Trophoblast cell (in vitro differentiated cells and primary cell): Measurements from ENCODE around the gene ITPKB.

Experiments used
- DNase-seq, 2 donors: peaks; one replicate each; pipeline ENCODE4 v3.0.0-alpha.2; 2016
- H2AFZ ChIP-seq: 2 replicates; pipeline ENCODE4 v1.6.1; 2013; ENCODE audit warnings: low read length, moderate library complexity, mild to moderate bottlenecking; ENCODE audit not compliant: insufficient read depth, poor library complexity
- H2AK5ac ChIP-seq: 2 replicates; pipeline ENCODE4 v1.6.1; 2013; ENCODE audit warnings: mild to moderate bottlenecking, low read length
- H2BK120ac ChIP-seq: 2 replicates; pipeline ENCODE4 v1.6.1; 2013; ENCODE audit warnings: low read length, mild to moderate bottlenecking, moderate library complexity; ENCODE audit not compliant: insufficient read depth, poor library complexity
- H2BK12ac ChIP-seq: 2 replicates; pipeline ENCODE4 v1.6.1; 2013; ENCODE audit warnings: mild to moderate bottlenecking, low read length, moderate library complexity
- H2BK5ac ChIP-seq: 2 replicates; pipeline ENCODE4 v1.6.1; 2013; ENCODE audit warnings: low read length, low read depth, moderate library complexity, mild to moderate bottlenecking; ENCODE audit not compliant: poor library complexity
- H3K14ac ChIP-seq: 2 replicates; pipeline ENCODE4 v1.6.1; 2013; ENCODE audit warnings: mild to moderate bottlenecking, low read length
- H3K18ac ChIP-seq: 2 replicates; pipeline ENCODE4 v1.6.1; 2013; ENCODE audit warnings: mild to moderate bottlenecking, low read length
- H3K23ac ChIP-seq: 2 replicates; pipeline ENCODE4 v1.6.1; 2013; ENCODE audit warnings: low read length
- H3K27ac ChIP-seq: 2 replicates; pipeline ENCODE4 v1.5.1; 2013; ENCODE audit warnings: low read depth, mild to moderate bottlenecking, inconsistent platforms, low read length, moderate library complexity
- H3K27me3 ChIP-seq: 2 replicates; pipeline ENCODE4 v1.6.1; 2013; ENCODE audit warnings: inconsistent platforms, mild to moderate bottlenecking, low read length, moderate library complexity; ENCODE audit not compliant: insufficient read depth
- H3K36me3 ChIP-seq, 2 experiments: 1 replicate in 1 of 2; 2 replicates in 1 of 2; pipeline ENCODE4 v1.6.1; 2013; ENCODE audit warnings: low read length in 2 of 2, mild to moderate bottlenecking in 2 of 2, moderate library complexity in 1 of 2; ENCODE audit not compliant: insufficient read depth in 2 of 2, control insufficient read depth in 1 of 2
- H3K4ac ChIP-seq: 2 replicates; pipeline ENCODE4 v1.6.1; 2013; ENCODE audit warnings: low read depth, mild to moderate bottlenecking, low read length, moderate library complexity
- H3K4me1 ChIP-seq, 2 experiments: 1 replicate in 1 of 2; 2 replicates in 1 of 2; pipeline ENCODE4 v1.6.1; 2013; ENCODE audit warnings: low read length in 2 of 2, mild to moderate bottlenecking in 2 of 2, moderate library complexity in 1 of 2; ENCODE audit not compliant: insufficient read depth in 2 of 2, control insufficient read depth in 1 of 2
- H3K4me2 ChIP-seq: 2 replicates; pipeline ENCODE4 v1.6.1; 2013; ENCODE audit warnings: inconsistent platforms, mild to moderate bottlenecking, low read length, moderate library complexity
- H3K4me3 ChIP-seq: 2 replicates; pipeline ENCODE4 v1.5.1; 2013; ENCODE audit warnings: mild to moderate bottlenecking, low read depth, low read length, inconsistent platforms
- H3K79me1 ChIP-seq: one replicate; pipeline ENCODE4 v1.6.1; 2013; ENCODE audit warnings: low read length
- H3K79me2 ChIP-seq: 2 replicates; pipeline ENCODE4 v1.6.1; 2013; ENCODE audit warnings: low read length, mild to moderate bottlenecking; ENCODE audit not compliant: control insufficient read depth, insufficient read depth, poor library complexity
- H3K9ac ChIP-seq: 2 replicates; pipeline ENCODE4 v1.6.1; 2013; ENCODE audit warnings: mild to moderate bottlenecking, low read length
- H3K9me3 ChIP-seq: 2 replicates; pipeline ENCODE4 v1.6.1; 2013; ENCODE audit warnings: low read depth, mild to moderate bottlenecking, control low read depth, inconsistent platforms, low read length; ENCODE audit not compliant: insufficient read depth
- H4K12ac ChIP-seq: 2 replicates; pipeline ENCODE4 v1.6.1; 2013; ENCODE audit warnings: low read depth, mild to moderate bottlenecking, low read length, moderate library complexity
- H4K8ac ChIP-seq: 2 replicates; pipeline ENCODE4 v1.6.1; 2013; ENCODE audit warnings: low read depth, mild to moderate bottlenecking, low read length, moderate library complexity
- H4K91ac ChIP-seq: one replicate; pipeline ENCODE4 v1.6.1; 2013; ENCODE audit warnings: low read depth, mild to moderate bottlenecking, low read length, moderate library complexity
- whole genome bisulfite sequencing: extraction: QIAGEN DNeasy Blood & Tissue Kit; methylation state at CpG from one replicate; pipeline ENCODE4 v1.1.7; 2013; ENCODE audit warnings: missing lambda C conversion rate; ENCODE audit not compliant: insufficient read length, insufficient coverage; ENCODE audit errors: extremely low coverage; 5-methylcytosine and 5-hydroxymethylcytosine counted together

The ITPKB gene

DNA sequence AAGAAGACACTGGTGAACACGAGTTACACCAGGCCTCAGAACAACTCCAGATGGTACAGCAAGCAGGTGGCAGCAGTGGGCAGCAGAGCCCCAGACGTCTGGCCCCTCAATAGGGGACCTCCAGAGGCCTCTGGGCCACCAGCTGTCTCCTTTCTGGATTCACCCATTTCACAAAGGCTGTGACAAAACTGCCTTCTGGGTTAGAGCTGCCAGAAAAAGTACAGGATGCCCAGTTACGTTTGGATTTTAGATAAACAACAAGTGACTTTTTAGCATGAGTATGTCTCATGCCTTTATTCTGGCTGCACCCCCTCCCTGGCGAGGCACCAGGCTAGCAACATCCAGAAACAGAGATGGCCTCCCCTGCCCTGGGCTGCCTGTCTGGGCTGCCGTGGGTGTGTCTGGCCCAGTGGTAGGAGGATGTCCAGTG is 30.1 kb downstream of the ITPKB start:
- Histone ChIP-seq H3K4me1 (peaks cover 0 to 2% of the 10 kb centered on the region in 2 experiments), H3K36me3 (no peaks in the 10 kb centered on the region), H3K4me3 (no peak overlapping the region), H3K23ac (no peak overlapping the region), H2BK12ac (no peak overlapping the region), H3K27ac (no peak overlapping the region), H4K8ac (no peak overlapping the region), H3K4me2 (no peak overlapping the region), H3K9ac (no peak overlapping the region), H3K4ac (no peak overlapping the region), H3K79me1 (no peaks in the 10 kb centered on the region), H3K79me2 (no peaks in the 10 kb centered on the region), H2AFZ (no peak overlapping the region), H3K18ac (no peak overlapping the region), H4K12ac (no peak overlapping the region), H3K14ac (no peak overlapping the region), H3K9me3 (peaks cover 2% of the 10 kb centered on the region), H3K27me3 (no peaks in the 10 kb centered on the region), H2BK120ac (no peak overlapping the region), H4K91ac (no peak overlapping the region), H2AK5ac (no peak overlapping the region), H2BK5ac (no peak overlapping the region)
- DNase-seq = no peak
- WGBS = no CpG with 5 or more reads among the region's 5 CpGs

DNA sequence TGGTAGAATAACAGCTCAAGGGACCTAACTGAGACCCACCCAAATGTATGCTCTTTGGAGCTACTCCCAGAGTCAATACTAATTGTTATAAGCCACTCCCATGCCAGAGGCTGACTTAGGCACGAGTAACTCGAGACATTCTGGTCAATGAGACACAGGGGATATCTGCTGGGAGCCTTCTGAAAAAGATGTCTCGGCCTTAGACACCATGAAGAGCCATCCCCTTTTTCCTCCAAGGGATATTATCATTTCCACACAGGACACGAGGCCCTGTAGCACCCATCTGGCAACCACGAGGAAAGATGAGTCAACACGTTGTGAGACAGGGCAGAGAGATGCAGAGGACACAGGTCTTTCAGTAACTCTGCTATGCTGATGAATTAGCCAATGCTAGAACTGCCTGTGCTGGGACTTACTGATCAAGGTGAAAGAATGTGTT is 30.7 kb downstream of the ITPKB start:
- Histone ChIP-seq H3K4me1 (peaks cover 2 to 4% of the 10 kb centered on the region in 2 experiments), H2BK120ac (no peak overlapping the region), H2AFZ (no peak overlapping the region), H3K27me3 (no peaks in the 10 kb centered on the region), H3K79me2 (peaks cover 2% of the 10 kb centered on the region), H3K36me3 (no peaks in the 10 kb centered on the region), H3K79me1 (peaks cover 4% of the 10 kb centered on the region), H3K14ac (no peak overlapping the region), H3K4me2 (no peak overlapping the region), H2BK5ac (no peak overlapping the region), H3K18ac (no peak overlapping the region), H3K27ac (no peak overlapping the region), H2BK12ac (no peak overlapping the region), H3K23ac (no peak overlapping the region), H3K9ac (no peak overlapping the region), H4K91ac (no peak overlapping the region), H4K12ac (no peak overlapping the region), H4K8ac (no peak overlapping the region), H3K4me3 (no peak overlapping the region), H3K9me3 (peaks cover 2% of the 10 kb centered on the region), H3K4ac (no peak overlapping the region), H2AK5ac (no peak overlapping the region)
- no peak for DNase-seq
- WGBS = no CpG with 5 or more reads among the region's 6 CpGs

DNA sequence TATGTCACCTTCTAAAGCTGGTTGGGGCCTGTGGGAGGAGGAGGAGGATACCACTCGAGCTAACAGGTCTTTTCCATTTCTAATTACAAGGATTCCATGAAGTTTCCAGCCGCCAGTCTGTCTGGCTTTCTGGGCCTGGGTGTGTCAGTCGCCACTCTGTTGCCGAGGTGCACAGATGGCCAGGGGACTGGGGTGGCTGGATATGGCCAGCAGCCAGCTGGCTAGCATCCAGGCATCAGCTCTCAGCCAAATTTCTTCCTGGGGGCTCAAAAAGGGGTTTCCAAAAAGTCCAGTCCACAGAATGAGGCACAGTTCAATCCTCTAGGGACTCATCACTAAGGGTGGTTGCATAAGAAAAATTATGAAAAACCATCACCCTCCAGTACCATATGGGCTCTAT is 32.4 kb downstream of the ITPKB start:
- Histone ChIP-seq H3K9ac (no peak overlapping the region), H2AFZ (no peak overlapping the region), H3K79me1 (peaks cover 9% of the 10 kb centered on the region), H3K79me2 (peaks cover 6% of the 10 kb centered on the region), H2BK12ac (no peak overlapping the region), H3K23ac (no peak overlapping the region), H3K36me3 (no peaks in the 10 kb centered on the region), H4K91ac (no peak overlapping the region), H4K12ac (no peak overlapping the region), H4K8ac (no peak overlapping the region), H2BK5ac (no peak overlapping the region), H3K9me3 (no peaks in the 10 kb centered on the region), H3K14ac (no peak overlapping the region), H3K18ac (no peak overlapping the region), H3K4me2 (no peak overlapping the region), H3K4me1 (peaks cover 4 to 7% of the 10 kb centered on the region in 2 experiments), H2BK120ac (no peak overlapping the region), H3K27me3 (no peaks in the 10 kb centered on the region), H3K27ac (no peak overlapping the region), H3K4ac (no peak overlapping the region), H2AK5ac (no peak overlapping the region), H3K4me3 (no peak overlapping the region)
- no peak for DNase-seq
- WGBS = no CpG with 5 or more reads among the region's 4 CpGs

DNA sequence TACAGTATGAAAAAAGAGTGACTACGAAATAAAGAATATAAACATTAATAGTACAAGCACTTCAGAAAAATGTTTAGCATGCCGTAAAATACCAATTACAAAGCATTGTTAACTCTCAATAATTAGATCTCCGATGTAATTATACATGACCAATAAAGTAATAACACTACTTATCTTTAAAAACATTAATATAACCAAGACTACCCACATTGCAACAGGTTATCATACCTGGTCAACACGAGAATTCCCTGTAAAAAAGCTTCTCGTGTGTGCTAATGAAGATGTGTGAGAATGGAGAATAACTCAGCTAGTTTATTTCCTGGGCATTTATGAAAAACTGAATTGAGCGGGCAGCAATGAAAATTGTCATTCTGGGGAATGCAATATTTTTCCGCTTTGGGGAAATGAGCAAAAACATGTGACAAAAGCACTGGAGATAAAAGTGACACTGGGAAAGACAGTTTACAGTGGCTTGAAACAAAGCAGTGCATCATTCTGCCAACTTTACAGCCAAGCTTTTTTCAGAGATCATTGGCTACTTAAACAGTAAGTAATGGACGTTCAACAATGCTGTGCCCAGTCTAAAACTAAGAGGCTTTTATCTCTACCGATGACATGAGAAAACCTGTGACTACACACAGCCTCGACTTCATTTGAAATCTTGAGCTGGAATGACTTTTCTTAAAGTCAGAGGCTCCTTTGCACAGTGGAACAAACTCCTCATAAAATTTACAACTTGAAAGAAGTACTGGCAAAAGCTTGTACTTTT is 34.7 kb downstream of the ITPKB start:
- Histone ChIP-seq H3K4me3 (no peak overlapping the region), H3K9ac (no peak overlapping the region), H2BK120ac (no peak overlapping the region), H3K79me2 (peaks cover 6% of the 10 kb centered on the region), H3K14ac (no peak overlapping the region), H4K91ac (no peak overlapping the region), H3K27me3 (no peaks in the 10 kb centered on the region), H3K27ac (no peak overlapping the region), H2AK5ac (no peak overlapping the region), H3K9me3 (no peaks in the 10 kb centered on the region), H4K12ac (no peak overlapping the region), H3K23ac (no peak overlapping the region), H3K4me1 (peaks cover 4 to 7% of the 10 kb centered on the region in 2 experiments), H2AFZ (no peak overlapping the region), H3K36me3 (no peaks in the 10 kb centered on the region), H2BK12ac (no peak overlapping the region), H3K79me1 (peaks cover 9% of the 10 kb centered on the region), H3K4ac (no peak overlapping the region), H3K4me2 (no peak overlapping the region), H4K8ac (no peak overlapping the region), H3K18ac (no peak overlapping the region), H2BK5ac (no peak overlapping the region)
- DNase-seq = no peak
- WGBS = no CpG with 5 or more reads among the region's 10 CpGs
